ENCODE data around the gene TFF3.

DNA sequence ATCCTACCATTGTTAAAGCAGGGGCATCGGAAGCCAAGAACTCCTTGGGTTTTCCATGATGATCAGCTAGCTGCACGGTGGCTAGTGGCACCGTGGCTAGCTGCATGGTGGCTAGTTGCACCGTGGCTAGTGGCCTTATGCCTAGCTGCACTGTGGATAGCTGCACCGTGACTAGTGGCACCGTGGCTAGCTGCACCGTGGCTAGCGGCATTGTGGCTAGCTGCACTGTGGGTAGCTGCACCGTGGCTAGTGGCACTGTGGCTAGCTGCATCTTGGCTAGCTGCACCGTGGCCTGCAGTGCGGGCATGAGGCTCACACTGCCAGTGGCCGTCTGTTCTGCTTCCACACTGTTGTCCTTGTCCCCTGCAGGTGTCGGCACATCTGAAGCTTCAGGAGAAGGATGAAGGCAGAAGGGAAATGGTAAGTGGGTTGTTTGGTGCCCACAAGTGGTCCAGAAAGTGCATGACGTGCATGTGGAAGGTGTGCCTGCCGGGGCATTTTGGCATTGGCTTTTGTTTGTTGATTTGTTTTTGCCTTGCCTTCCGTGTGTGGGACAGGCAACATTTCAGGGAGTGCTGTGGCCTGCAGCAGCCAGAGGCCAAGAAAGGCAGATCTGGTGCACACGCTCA, 38.6 kb downstream of the TFF3 start:
- TF ChIP-seq POLR2A (IDR thresholded peaks at IDR 0.05): no peak
- TF ChIP-seq, protein P1, sequence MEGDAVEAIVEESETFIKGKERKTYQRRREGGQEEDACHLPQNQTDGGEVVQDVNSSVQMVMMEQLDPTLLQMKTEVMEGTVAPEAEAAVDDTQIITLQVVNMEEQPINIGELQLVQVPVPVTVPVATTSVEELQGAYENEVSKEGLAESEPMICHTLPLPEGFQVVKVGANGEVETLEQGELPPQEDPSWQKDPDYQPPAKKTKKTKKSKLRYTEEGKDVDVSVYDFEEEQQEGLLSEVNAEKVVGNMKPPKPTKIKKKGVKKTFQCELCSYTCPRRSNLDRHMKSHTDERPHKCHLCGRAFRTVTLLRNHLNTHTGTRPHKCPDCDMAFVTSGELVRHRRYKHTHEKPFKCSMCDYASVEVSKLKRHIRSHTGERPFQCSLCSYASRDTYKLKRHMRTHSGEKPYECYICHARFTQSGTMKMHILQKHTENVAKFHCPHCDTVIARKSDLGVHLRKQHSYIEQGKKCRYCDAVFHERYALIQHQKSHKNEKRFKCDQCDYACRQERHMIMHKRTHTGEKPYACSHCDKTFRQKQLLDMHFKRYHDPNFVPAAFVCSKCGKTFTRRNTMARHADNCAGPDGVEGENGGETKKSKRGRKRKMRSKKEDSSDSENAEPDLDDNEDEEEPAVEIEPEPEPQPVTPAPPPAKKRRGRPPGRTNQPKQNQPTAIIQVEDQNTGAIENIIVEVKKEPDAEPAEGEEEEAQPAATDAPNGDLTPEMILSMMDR (IDR thresholded peaks at IDR 0.05 in 4 of 5, conservative IDR thresholded peaks at IDR 0.05 in 1 of 5): no peak
